ENCODE results near the gene ZNF557. TPM values are rescaled to one million over a fixed set of nuclear protein-coding genes. Genes with fewer than 3 reads are reported as not detected.
"Not testable (repeated sequence)": the region's sequence is repeated elsewhere in the genome, so short reads cannot be mapped to it uniquely, and the experiment has no call there.

ZNF557 gene
- total RNA-seq, 4 donors from 2014 or later: 2.0 to 12.5 (median 6.4) TPM

DNA sequence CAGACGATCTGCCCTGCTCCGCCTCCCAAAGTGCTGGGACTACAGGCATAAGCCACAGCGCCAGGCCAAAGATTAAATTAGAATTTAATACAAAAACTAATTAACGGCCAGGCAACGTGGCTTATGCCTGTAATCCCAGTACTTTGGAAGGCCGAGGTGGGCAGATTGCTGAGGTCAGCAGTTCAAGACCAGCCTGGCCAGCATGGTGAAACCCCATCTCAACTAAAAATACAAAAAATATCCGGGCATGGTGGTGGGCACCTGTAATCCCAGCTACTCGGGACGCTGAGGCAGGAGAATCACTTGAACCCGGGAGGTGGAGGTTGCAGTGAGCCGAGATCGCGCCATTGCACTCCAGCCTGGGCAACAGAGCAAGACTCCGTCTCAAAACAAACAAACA, 13.8 kb upstream of the ZNF557 start:
- H3K4me1 ChIP-seq; intact Hi-C loops (cut with DNase I; ENCODE audit: low total_unique reads); H3K9me3 ChIP-seq; H3K36me3 ChIP-seq; H3K27me3 ChIP-seq; DNase-seq; H3K27ac ChIP-seq; in situ Hi-C loops (cut with MboI; ENCODE audit: low pct_ligation_motif_present in 1 of 4, low pct_unique_long_range_greater_than_20kb in 1 of 4, low sequenced_read_pairs in 3 of 4); H3K4me3 ChIP-seq: not testable (repeated sequence)
- 88 to 90% methylated on average over 3 to 12 of the region's 14 CpGs for WGBS, 2 donors (ENCODE audit: low coverage in 1 of 2)

DNA sequence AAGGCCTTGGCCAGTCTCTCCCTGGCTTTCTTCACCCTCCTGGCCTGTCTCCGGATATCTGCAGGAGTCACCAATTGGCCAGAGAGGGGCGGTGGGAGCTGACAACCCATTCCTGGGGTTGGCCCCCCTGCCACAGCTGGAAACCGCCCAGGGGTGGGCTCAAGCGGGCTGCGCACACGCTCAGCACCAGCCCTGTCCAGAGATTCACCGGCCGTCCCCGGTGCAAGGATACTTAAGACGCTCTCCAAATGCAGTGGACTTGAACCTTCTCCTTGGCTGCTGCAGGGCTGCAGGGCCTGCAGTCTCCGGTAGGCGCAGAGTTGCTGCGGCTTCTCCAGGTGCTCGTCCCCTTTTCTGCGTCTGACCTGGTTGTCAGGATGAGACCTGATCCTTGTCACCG, 13.1 kb upstream of the ZNF557 start:
- DNase-seq; H3K27me3 ChIP-seq; intact Hi-C loops (cut with DNase I; ENCODE audit: low total_unique reads); H3K4me1 ChIP-seq; in situ Hi-C loops (cut with MboI; ENCODE audit: low pct_ligation_motif_present in 1 of 4, low pct_unique_long_range_greater_than_20kb in 1 of 4, low sequenced_read_pairs in 3 of 4); H3K9me3 ChIP-seq; H3K27ac ChIP-seq; H3K36me3 ChIP-seq; H3K4me3 ChIP-seq: not testable (repeated sequence)
- WGBS, 2 donors (ENCODE audit: low coverage in 1 of 2): 93% methylated on average over 3 of the region's 16 CpGs; no CpG with 5 or more reads in 1 of the 2 donors

DNA sequence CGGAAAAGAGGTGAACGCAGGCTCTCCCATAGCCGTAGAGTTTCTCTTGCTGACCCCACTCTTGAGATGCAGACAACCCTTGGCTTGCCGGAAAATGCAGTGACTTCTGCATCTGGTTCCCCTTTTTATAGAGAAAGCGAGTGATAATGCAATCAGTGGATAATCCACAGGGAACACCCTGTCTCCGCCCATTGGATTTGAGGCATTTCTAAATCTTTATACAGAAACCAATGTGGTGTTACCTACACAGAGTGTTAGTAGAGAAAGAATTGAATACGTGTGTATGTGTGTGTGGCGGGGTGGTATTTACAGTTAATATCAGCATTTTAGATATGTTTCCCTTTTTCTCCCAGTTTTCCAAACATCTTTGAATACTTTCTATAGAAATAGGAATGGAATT, 10.9 kb upstream of the ZNF557 start, which contains the start of gene MBD3L3:
MBD3L3 (minus strand) TSS at position 101 of the 400 bp plus-strand sequence; CDS start at position 30, 71 bp downstream.
- H3K4me1 ChIP-seq; H3K27me3 ChIP-seq; H3K9me3 ChIP-seq; intact Hi-C loops (cut with DNase I; ENCODE audit: low total_unique reads); H3K4me3 ChIP-seq; H3K27ac ChIP-seq; H3K36me3 ChIP-seq; in situ Hi-C loops (cut with MboI; ENCODE audit: low pct_ligation_motif_present in 1 of 4, low pct_unique_long_range_greater_than_20kb in 1 of 4, low sequenced_read_pairs in 3 of 4); DNase-seq: not testable (repeated sequence)
- WGBS, 2 donors (ENCODE audit: low coverage in 1 of 2): no CpG with 5 or more reads among the region's 8 CpGs

DNA sequence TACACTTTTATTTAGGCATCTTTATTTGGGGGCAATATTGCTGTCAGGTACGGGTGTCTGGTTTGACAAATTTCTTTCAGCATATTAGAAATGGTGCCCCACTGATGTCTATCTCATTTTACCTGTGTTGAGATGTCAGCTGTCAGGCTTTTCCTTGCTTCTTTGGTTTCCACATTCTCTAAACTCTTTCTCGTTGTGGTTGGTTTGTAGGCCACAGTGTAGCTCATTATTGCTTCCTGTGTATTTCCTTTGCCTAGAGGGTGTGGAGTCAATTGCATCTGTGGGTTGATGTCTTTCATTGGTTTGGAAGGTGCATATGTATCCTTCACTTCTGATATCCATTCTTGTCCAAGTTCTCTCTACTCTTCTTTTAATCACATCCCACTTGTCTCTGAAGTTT, 9.5 kb upstream of the ZNF557 start:
- intact Hi-C loops (cut with DNase I; ENCODE audit: low total_unique reads): loop anchor here (10.0 kb wide), 1 partner anchor 1595 kb away; no protein-coding TSS in a partner anchor

DNA sequence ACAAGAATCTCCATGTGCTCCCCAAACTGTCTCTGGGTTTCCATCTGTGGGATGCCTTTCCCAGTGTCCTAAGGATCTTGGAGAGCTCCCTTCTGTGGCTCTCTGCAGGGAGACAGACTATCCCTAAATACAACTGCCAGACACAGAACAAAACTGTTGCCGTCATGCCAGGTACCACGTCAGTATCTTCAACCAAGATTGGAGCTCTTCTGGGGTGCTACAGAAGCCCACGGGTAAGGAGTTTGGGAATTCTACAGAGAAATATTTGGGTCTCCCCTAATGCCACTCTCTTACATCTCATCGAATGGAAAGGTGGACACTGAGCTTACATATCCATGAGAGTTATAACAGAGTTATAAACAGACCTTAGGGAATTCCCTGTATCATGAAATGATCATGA, 6.2 kb upstream of the ZNF557 start:
- intact Hi-C loops (cut with DNase I; ENCODE audit: low total_unique reads) (loop anchor here (10.0 kb wide), 1 partner anchor 1591 kb away; no protein-coding TSS in a partner anchor), in situ Hi-C loops (cut with MboI; ENCODE audit: low pct_ligation_motif_present in 1 of 4, low pct_unique_long_range_greater_than_20kb in 1 of 4, low sequenced_read_pairs in 3 of 4) (no loop called here)
- Histone ChIP-seq H3K27ac (no peak overlapping the region), H3K36me3 (no peaks in the 10 kb centered on the region), H3K9me3 (no peaks in the 10 kb centered on the region), H3K27me3 (no peaks in the 10 kb centered on the region), H3K4me3 (no peak overlapping the region), H3K4me1 (no peaks in the 10 kb centered on the region)
- DNase-seq: no peak
- no peak for TF ChIP-seq POLR2A (IDR thresholded peaks at IDR 0.05)
- TF ChIP-seq POLR2AphosphoS5 (IDR thresholded peaks at IDR 0.05): no peak
- no peak for TF ChIP-seq EP300 (IDR thresholded peaks at IDR 0.05; ENCODE audit: low read depth)
- TF ChIP-seq, protein P1, sequence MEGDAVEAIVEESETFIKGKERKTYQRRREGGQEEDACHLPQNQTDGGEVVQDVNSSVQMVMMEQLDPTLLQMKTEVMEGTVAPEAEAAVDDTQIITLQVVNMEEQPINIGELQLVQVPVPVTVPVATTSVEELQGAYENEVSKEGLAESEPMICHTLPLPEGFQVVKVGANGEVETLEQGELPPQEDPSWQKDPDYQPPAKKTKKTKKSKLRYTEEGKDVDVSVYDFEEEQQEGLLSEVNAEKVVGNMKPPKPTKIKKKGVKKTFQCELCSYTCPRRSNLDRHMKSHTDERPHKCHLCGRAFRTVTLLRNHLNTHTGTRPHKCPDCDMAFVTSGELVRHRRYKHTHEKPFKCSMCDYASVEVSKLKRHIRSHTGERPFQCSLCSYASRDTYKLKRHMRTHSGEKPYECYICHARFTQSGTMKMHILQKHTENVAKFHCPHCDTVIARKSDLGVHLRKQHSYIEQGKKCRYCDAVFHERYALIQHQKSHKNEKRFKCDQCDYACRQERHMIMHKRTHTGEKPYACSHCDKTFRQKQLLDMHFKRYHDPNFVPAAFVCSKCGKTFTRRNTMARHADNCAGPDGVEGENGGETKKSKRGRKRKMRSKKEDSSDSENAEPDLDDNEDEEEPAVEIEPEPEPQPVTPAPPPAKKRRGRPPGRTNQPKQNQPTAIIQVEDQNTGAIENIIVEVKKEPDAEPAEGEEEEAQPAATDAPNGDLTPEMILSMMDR (IDR thresholded peaks at IDR 0.05): no peak
- 70 to 75% methylated on average over 2 to 4 of the region's 4 CpGs for WGBS, 2 donors (ENCODE audit: low coverage in 1 of 2)

More for the DNA sequence above, 9.5 kb upstream of the ZNF557 start:
- H3K27me3 ChIP-seq; H3K27ac ChIP-seq; in situ Hi-C loops (cut with MboI; ENCODE audit: low pct_ligation_motif_present in 1 of 4, low pct_unique_long_range_greater_than_20kb in 1 of 4, low sequenced_read_pairs in 3 of 4); H3K4me1 ChIP-seq; H3K9me3 ChIP-seq; H3K4me3 ChIP-seq; DNase-seq; H3K36me3 ChIP-seq: not testable (repeated sequence)
- 50 to 71% methylated on average over 1 to 2 of the region's 2 CpGs for WGBS, 2 donors (ENCODE audit: low coverage in 1 of 2)

DNA sequence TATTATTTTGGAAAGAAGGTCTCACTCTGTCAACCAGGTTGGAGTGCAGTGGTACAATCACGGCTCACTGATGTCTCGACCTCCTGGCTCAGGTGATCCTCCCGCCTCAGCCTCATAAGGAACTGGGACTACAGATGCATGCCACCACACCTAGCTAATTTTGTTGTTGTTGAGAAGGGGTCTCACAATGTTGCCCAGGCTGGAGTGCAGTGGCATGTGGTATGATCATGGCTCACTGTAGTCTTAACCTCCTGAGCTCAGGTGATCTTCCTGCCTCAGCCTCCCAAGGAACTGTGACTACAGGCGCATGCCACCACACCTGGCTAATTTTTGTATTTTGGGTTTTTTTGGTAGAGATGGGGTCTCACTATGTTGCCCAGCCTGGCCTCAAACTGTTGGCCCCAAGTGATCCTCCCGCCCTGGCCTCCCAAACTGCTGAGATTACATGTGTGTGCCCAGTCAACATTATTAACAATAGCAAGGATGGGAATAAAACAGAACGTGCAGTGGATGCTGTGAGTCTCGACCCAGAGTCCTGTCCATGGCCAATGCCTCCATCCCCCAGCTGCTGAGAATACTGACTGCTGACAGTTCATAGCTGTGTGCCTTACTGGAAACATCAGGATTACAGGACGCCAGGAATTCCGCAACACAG, 5.6 kb upstream of the ZNF557 start:
- in situ Hi-C loops (cut with MboI; ENCODE audit: low pct_ligation_motif_present in 1 of 4, low pct_unique_long_range_greater_than_20kb in 1 of 4, low sequenced_read_pairs in 3 of 4): no loop called here
- DNase-seq: no peak

More for the DNA sequence above, 5.6 kb upstream of the ZNF557 start:
- no peak overlapping the region for H3K4me3 ChIP-seq
- H3K27ac ChIP-seq: no peak overlapping the region
- WGBS, 2 donors (ENCODE audit: low coverage in 1 of 2): 92% methylated on average over 4 to 9 of the region's 9 CpGs
- no peaks in the 10 kb centered on the region for H3K4me1 ChIP-seq
- intact Hi-C loops (cut with DNase I; ENCODE audit: low total_unique reads): loop anchor here (10.0 kb wide), 1 partner anchor 1591 kb away; no protein-coding TSS in a partner anchor
- H3K36me3 ChIP-seq: no peaks in the 10 kb centered on the region
- TF ChIP-seq POLR2A (IDR thresholded peaks at IDR 0.05) (no peak), EP300 (IDR thresholded peaks at IDR 0.05; ENCODE audit: low read depth) (no peak), POLR2AphosphoS5 (IDR thresholded peaks at IDR 0.05) (no peak)
- TF ChIP-seq, protein P1 (IDR thresholded peaks at IDR 0.05): no peak
- no peaks in the 10 kb centered on the region for H3K27me3 ChIP-seq
- H3K9me3 ChIP-seq: no peaks in the 10 kb centered on the region
